Tibial nerve (tissue), 3 donors: ENCODE measurements around the gene CENPO.

Source experiments
- POLR2A ChIP-seq, 2 donors: fragments of 450-650 bp; IDR thresholded peaks; one replicate each; pipeline ENCODE4 v1.6.1; 2017; ENCODE audit warnings: antibody characterized with exemption in 2 of 2, mild to moderate bottlenecking in 2 of 2, moderate library complexity in 2 of 2
- TF ChIP-seq, protein P1 (sequence below), 5 experiments: fragments of 200-600 bp in 3 of 5; fragments of 450-650 bp in 2 of 5; sonication (generic) in 3 of 5; IDR thresholded peaks; one replicate each; pipeline ENCODE4 v1.5.1; 2016 to 2019; ENCODE audit warnings: antibody characterized with exemption in 5 of 5, mild to moderate bottlenecking in 3 of 5, moderate library complexity in 2 of 5

DNA sequence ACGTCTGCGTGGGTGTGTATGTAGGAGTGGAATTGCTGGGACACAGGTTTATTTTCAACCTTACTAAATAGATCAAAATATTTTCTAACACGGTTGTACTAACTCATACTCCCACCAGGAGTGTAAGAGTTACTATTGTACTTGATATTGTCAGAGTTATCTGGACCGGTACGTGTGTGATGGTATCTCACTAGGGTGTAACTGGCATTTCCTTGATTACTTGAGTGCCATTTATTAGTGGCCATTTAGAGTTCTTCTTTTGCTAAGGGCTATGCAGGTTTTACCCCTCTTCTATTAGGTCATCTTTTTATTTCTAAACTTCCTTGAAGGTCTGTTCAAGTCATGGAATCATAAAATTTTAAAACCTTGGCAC is 33.5 kb downstream of the CENPO start:
- TF ChIP-seq, protein P1, sequence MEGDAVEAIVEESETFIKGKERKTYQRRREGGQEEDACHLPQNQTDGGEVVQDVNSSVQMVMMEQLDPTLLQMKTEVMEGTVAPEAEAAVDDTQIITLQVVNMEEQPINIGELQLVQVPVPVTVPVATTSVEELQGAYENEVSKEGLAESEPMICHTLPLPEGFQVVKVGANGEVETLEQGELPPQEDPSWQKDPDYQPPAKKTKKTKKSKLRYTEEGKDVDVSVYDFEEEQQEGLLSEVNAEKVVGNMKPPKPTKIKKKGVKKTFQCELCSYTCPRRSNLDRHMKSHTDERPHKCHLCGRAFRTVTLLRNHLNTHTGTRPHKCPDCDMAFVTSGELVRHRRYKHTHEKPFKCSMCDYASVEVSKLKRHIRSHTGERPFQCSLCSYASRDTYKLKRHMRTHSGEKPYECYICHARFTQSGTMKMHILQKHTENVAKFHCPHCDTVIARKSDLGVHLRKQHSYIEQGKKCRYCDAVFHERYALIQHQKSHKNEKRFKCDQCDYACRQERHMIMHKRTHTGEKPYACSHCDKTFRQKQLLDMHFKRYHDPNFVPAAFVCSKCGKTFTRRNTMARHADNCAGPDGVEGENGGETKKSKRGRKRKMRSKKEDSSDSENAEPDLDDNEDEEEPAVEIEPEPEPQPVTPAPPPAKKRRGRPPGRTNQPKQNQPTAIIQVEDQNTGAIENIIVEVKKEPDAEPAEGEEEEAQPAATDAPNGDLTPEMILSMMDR (IDR thresholded peaks at IDR 0.05), result no peak
- no peak for TF ChIP-seq POLR2A (IDR thresholded peaks at IDR 0.05)
